ENCODE data around the gene GON4L.

Gene GON4L

DNA sequence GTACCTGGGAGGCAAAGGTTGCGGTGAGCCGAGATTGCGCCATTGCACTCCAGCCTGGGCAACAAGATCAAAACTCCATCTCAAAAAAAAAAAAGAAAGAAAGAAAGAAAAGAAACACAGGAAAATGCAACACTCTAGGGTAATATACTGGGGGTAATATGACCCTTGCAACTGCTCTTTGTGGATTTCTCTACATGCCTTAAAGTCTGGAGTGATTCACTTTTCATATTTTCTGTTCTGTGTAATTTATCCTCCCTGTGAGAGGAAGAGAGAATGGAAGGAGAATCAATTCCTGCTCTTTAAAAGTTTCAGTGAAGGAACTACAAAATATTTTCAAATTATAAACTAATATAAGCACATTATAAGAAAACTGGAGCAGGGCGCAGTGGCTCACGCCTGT, 31.5 kb upstream of the GON4L start:
- TF ChIP-seq GATA1 (IDR thresholded peaks at IDR 0.05; ENCODE audit: low read depth, low read length), result no peak
- TF ChIP-seq POLR2A (IDR thresholded peaks at IDR 0.05; ENCODE audit: low read length), result no peak
- no peak for DNase-seq

DNA sequence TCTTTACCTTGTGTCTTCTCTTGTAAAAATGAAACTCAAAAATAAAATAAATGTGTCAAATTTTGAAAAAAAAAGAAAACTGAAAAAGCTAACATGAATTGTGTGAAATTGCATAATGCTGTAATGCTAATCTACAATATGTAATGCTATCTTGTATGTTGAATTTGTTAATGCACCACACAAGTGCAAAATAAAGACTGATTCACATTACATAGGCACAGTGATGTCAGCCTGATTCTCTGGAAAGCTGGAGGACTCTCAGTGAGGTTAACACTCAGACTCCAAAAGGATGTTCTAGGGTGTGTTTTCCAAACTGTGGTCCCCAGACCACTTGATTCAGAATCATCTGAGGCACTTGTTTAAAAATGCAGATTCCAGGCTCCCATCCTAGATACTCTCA, 28.0 kb upstream of the GON4L start:
- TF ChIP-seq GATA1 (IDR thresholded peaks at IDR 0.05; ENCODE audit: low read depth, low read length) (no peak), POLR2A (IDR thresholded peaks at IDR 0.05; ENCODE audit: low read length) (no peak)
- DNase-seq, result no peak

DNA sequence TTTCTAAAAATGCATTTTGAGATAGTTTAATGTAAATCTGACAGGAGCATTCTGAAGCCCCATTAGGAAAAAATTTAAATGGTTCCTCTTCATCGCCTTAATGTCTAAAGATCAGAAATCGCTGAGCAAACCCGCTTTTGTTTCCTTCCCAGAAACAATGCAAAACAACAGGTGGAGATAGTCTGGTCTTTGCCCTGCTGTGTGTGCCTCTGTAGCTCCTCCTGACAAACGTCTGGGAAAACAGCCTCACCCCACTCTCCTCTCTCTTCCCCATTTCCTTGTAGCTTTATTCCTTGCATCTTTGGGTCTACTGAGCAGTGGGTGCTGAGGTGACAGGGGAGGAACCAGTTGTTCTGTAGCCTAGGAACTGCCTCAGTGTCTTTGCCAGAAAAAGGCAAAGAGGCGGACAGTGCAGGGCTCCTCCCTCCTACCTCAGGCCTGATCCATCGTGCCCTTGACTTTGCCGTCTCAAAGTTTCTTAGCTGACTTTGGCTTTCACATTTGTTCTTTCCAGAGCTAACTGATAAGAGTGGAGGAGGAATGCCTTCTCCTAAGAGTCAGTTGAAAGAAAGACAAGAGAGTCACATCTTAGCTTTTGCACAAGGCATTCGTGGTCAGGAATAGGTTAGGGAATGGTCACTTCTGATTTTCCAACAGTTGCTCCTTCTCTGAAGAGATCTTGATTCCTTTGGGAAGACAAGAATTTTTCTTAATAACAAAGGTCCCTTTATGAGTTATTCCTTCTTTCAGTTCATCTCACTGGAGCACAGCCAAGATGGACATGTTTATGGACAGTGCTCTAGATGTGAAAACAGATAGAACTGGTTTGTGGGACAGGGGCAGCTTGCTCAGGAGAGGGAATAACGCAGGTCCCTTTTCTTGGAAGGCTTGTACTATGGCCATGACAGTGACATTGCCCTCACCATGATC, 27.3 kb upstream of the GON4L start:
- DNase-seq, result no peak
- no peak for TF ChIP-seq GATA1 (IDR thresholded peaks at IDR 0.05; ENCODE audit: low read depth, low read length)
- TF ChIP-seq POLR2A (IDR thresholded peaks at IDR 0.05; ENCODE audit: low read length), result no peak

DNA sequence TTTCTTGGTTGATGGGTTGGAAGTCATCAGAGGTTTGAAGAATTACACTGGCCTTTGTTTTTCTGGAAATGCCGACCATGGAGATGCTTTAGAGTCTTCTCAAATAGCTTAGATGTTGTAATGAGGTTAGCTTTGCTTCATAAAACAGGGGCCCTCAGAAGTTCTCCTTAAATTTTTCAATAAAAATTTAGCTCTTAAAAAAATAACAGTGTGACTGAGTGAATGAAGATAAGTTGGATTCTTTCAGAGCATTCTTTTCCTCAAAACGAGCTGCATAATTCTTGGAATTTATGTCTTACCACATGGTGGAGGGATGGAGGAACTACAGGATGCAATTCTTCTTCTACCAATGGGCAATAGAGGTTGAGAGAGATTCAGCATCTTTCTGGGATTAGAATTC, 25.8 kb upstream of the GON4L start:
- DNase-seq, result no peak
- TF ChIP-seq POLR2A (IDR thresholded peaks at IDR 0.05; ENCODE audit: low read length) (no peak), GATA1 (IDR thresholded peaks at IDR 0.05; ENCODE audit: low read depth, low read length) (no peak)

DNA sequence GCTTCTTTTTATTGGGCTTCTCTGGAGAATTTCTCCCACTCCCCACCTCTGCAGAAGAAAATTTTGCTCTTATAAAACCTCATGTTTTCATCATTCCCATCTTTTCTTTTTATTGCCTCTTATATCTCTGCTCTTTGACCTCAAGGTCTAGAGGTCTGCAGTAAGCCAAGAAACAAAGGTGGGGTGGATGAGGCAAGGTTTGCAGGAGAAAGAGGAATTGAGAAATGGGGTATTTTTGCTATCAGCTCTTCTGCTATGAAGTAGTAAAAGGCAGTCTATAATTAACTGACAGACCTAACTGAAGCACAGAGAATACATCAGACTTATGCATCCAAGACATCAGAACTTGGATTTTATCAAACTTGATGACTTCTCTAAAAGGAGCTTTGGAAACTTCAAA, 25.2 kb upstream of the GON4L start:
- DNase-seq, result no peak
- TF ChIP-seq POLR2A (IDR thresholded peaks at IDR 0.05; ENCODE audit: low read length) (no peak), GATA1 (IDR thresholded peaks at IDR 0.05; ENCODE audit: low read depth, low read length) (no peak)

DNA sequence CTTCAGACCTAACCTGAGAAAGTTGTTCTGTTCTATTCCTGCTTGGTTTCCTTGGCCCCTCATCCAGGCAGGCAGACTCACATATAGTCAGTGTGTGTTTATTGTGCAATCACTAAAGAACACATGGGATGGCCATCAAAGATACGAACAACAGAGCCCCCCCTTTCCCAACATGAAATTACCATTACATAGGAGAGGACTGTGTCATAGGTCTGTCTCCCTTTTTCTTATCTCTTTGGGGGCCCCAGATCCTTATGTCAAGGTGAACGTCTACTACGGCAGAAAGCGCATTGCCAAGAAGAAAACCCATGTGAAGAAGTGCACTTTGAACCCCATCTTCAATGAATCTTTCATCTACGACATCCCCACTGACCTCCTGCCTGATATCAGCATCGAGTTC, 23.9 kb upstream of the GON4L start:
- DNase-seq, result no peak
- TF ChIP-seq POLR2A (IDR thresholded peaks at IDR 0.05; ENCODE audit: low read length), result no peak
- no peak for TF ChIP-seq GATA1 (IDR thresholded peaks at IDR 0.05; ENCODE audit: low read depth, low read length)

DNA sequence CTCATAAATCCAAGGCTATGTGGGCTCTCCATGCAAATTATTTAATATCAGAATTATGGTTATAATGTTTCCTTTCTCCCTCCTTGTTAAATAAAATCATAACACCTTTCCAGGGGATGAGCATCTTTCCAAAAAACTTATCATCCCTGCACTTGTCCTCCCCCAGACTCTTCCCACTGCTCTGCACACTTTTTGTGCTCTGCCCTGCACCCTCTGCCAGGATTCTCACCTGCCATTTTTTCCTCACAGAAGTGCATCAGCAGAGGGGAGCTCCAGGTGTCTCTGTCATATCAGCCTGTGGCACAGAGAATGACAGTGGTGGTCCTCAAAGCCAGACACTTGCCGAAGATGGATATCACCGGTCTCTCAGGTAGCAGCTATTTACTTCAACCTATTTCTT, 23.2 kb upstream of the GON4L start:
- TF ChIP-seq GATA1 (IDR thresholded peaks at IDR 0.05; ENCODE audit: low read depth, low read length), result no peak
- no peak for TF ChIP-seq POLR2A (IDR thresholded peaks at IDR 0.05; ENCODE audit: low read length)
- no peak for DNase-seq

DNA sequence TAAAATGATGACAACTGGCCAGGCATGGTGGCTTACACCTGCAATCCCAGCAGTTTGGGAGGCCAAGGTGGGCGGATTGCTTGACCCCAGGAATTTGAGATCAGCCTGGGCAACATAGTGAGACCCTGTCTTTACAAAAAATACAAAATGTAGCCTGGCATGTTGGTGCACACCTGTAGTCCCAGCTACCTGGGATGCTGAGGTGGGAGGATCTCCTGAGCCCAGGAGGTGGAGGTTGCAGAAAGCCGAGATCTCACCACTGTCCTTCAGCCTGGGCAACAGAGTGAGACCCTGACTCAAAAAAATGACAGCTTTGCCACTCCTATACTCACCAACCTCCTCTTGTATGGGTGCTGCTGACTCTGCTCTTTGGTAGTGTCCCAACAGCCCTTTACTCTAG, 20.9 kb upstream of the GON4L start:
- DNase-seq, result no peak
- TF ChIP-seq POLR2A (IDR thresholded peaks at IDR 0.05; ENCODE audit: low read length) (no peak), GATA1 (IDR thresholded peaks at IDR 0.05; ENCODE audit: low read depth, low read length) (no peak)

DNA sequence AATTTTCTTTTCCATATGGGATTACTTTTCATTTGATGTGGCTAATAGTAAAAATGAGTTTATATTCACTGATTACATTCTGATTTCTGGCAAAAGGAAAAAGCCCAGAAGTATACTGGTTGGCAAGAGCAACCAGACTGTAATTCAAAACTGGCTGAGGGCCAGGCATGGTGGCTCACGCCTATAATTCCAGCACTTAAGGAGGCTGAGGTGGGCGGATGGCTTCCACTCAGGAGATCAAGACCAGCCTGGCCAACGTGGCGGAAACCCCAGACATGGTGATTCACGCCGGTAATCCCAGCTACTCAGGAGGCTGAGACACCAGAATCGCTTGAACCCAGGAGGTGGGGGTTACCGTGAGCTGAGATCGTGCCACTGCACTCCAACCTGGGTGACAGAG, 16.8 kb upstream of the GON4L start:
- no peak for DNase-seq
- TF ChIP-seq POLR2A (IDR thresholded peaks at IDR 0.05; ENCODE audit: low read length) (no peak), GATA1 (IDR thresholded peaks at IDR 0.05; ENCODE audit: low read depth, low read length) (no peak)

DNA sequence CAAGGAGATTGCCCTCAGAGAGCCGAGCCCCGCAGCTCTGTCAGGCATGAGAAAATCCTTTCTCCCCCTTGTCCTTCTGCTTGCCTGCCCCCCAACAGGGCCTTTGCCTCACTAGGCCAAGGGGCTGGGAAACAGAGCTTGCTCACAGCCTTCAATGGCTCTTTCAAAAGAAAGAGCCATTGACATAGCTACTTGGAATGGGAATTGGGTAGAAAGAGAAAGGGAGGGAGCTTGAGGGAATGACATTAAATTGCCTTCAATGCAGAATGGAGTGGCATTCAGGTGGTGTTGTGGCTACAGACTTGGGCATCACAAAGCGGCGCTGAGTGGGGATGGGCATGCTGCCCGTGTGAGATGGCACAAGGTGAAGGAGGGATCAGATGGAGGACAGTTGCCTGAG, 15.5 kb upstream of the GON4L start:
- TF ChIP-seq GATA1 (IDR thresholded peaks at IDR 0.05; ENCODE audit: low read depth, low read length) (no peak), POLR2A (IDR thresholded peaks at IDR 0.05; ENCODE audit: low read length) (no peak)
- DNase-seq, result no peak

DNA sequence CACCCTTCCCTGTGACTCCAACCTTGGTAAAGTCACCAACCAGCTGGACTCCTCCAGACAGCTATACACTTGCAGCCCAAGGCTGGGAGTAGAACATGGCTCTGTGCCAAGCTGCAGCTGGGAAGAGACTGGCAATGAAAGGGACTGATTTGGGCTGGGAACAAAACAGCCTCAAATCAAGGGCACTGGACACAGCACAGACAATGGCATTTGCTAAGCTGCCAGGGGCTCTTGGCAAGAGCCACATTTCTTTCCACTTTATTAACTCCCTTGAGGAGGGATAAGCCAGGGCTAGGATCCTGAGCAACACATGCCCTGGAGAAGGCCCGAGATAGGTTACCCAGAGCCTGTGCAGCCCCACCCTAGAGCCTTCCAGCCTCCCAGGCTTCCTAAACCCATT, 14.4 kb upstream of the GON4L start:
- TF ChIP-seq GATA1 (IDR thresholded peaks at IDR 0.05; ENCODE audit: low read depth, low read length) (no peak), POLR2A (IDR thresholded peaks at IDR 0.05; ENCODE audit: low read length) (no peak)
- no peak for DNase-seq

DNA sequence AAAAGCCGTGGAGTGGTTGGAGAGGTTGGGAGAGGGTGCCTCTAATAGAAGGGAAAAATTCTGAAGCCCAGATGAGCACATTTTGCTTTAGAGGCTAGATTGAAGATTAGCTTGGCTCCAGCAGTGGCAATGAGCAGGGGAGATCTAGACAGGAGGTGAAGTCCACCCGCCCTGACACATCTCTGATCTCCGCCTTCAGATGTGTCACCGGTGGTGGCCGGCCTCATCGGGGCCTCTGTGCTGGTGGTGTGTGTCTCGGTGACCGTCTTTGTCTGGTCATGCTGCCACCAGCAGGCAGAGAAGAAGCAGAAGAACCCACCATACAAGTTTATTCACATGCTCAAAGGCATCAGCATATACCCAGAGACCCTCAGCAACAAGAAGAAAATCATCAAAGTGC, 10.8 kb upstream of the GON4L start:
- no peak for TF ChIP-seq POLR2A (IDR thresholded peaks at IDR 0.05; ENCODE audit: low read length)
- TF ChIP-seq GATA1 (IDR thresholded peaks at IDR 0.05; ENCODE audit: low read depth, low read length), result no peak
- no peak for DNase-seq

DNA sequence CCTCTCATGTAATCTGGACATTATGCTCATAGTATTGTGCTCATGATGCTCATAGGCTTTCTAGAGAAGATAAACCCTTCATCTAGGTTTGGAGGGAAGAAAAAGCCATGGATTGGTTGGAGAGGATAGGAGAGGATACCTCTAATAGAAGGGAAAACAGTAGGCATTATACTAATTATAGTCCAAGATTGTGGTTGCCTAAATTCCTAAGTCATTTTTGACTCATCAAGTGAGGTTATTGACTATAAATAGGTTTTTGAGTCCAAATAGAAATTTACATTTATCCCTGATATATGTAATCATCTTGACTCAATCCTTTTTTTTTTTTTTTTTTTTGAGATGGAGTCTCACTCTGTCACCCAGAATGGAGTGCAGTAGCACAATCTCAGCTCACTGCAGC, 7.4 kb upstream of the GON4L start:
- no peak for TF ChIP-seq GATA1 (IDR thresholded peaks at IDR 0.05; ENCODE audit: low read depth, low read length)
- TF ChIP-seq POLR2A (IDR thresholded peaks at IDR 0.05; ENCODE audit: low read length), result no peak
- no peak for DNase-seq

DNA sequence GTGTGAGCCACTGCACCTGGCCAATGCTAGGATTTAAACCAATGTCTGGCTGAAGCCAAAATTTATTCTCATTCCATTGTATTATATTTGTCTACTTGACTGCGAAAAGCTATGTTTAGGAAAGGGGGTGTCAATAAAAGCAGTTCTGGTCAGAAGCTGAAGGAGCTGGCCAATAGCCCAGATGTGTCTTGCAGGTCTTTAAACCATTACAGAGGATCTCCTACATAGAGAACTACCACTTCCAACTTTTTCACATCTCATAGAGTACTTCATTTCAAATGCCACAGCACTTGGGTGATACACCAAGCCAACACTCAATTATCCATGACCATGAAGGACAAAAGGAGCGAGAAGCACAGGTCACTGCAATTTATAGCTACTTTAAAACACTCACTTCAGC, 4.9 kb upstream of the GON4L start:
- no peak for DNase-seq
- no peak for TF ChIP-seq POLR2A (IDR thresholded peaks at IDR 0.05; ENCODE audit: low read length)
- TF ChIP-seq GATA1 (IDR thresholded peaks at IDR 0.05; ENCODE audit: low read depth, low read length), result no peak

DNA sequence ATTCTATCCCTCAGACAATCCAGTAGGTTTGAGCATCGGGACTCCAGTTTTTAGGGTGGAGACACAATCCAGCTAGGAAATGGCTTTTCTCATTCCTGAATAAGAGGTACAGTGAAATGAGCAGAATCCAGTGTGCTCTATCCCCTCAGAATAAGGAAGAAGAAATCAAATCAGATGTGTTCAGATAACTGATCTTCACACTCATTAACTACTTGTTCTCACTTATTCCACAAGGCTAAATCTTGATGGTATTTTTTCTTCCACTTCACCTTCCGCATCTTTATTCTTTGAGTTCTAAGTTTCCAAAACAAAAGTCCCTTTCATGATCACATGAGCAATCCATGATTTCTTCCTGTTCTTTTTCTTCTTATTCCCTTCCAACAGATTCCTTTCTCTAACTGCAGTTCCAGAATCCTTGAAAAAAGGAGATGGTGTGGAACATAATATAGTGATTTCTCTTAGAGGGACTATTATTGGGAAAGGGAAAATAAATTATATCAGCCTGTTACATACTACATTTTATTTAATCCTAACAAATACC, 4.0 kb upstream of the GON4L start:
- no peak for DNase-seq
- TF ChIP-seq GATA1 (IDR thresholded peaks at IDR 0.05; ENCODE audit: low read depth, low read length) (no peak), POLR2A (IDR thresholded peaks at IDR 0.05; ENCODE audit: low read length) (no peak)

Data from erythroblast (primary cell).